ENCODE results near the gene KATNB1. TPM values are rescaled to one million over a fixed set of nuclear protein-coding genes. Genes with fewer than 3 reads are reported as not detected.

Gene KATNB1
- total RNA-seq, 3 donors from 2014 or later (not counting 1 experiment from before 2014, with no cell fraction given) = 23.6 to 34.3 (median 29.7) TPM

- TF ChIP-seq CTCF (IDR thresholded peaks at IDR 0.05) = no peak
- Histone ChIP-seq H3K36me3 (ENCODE audit: control insufficient read depth, insufficient read depth, low read length) (no peaks in the 10 kb centered on the region), H3K27me3 (ENCODE audit: control insufficient read depth, insufficient read depth, low read length) (no peaks in the 10 kb centered on the region), H3K9me3 (ENCODE audit: control insufficient read depth, insufficient read depth, low read length) (no peaks in the 10 kb centered on the region), H3K27ac (ENCODE audit: low read length) (no peak overlapping the region), H3K4me3 (ENCODE audit: low read length) (no peak overlapping the region), H3K4me1 (ENCODE audit: control insufficient read depth, insufficient read depth, low read length) (peaks cover 14% of the 10 kb centered on the region)
- Mint-ChIP-seq H3K4me3 (no peak overlapping the region), H3K4me1 (peaks cover 0 to 6% of the 10 kb centered on the region in 2 donors), H3K9me3 (no peaks in the 10 kb centered on the region), H3K27ac (no peak overlapping the region), H3K36me3 (no peaks in the 10 kb centered on the region), H3K27me3 (ENCODE audit: low read depth in 2 of 2) (no peaks in the 10 kb centered on the region)
- intact Hi-C loops (cut with micrococcal nuclease) = no loop called here
- 94% methylated on average over 14 of the region's 17 CpGs for WGBS (ENCODE audit: insufficient coverage)
- DNase-seq (no peak), ATAC-seq (no peak)
Observed at GRCh38 chr16:57697896-57698537, 37.6 kb upstream of the KATNB1 start.

DNA sequence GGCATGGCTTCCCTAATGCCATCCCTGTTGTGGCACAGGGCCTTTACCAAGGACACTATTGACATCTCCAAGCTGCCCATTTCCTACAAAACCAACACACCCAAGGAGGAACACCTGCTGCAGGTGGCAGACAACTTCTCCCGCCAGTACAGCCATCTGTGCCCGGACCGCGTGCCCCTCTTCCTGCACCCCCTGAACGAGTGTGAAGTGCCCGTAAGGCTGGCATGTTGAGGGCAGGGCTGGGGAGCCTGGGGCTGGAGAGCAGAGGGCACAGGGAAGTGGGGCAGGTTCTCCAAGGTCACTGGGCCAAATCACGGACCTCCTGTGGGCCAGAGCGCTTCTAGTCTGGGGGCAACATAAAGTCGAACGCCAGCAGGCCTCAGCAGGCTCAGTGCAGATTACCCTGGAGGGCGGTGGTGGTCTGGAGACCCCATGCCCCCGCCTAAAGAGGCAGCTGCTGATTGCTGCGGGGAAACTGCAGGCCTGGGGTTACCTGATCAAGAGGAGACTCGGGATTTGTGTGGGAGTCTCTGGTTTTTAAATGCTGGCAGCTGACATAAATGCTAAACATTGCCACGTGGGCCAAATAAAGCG lies 36.7 kb upstream of the KATNB1 start:
- H3K4me3 Mint-ChIP-seq = no peak overlapping the region
- H3K27me3 Mint-ChIP-seq (ENCODE audit: low read depth in 2 of 2) = no peaks in the 10 kb centered on the region
- Histone ChIP-seq H3K36me3 (ENCODE audit: control insufficient read depth, insufficient read depth, low read length) (no peaks in the 10 kb centered on the region), H3K9me3 (ENCODE audit: control insufficient read depth, insufficient read depth, low read length) (no peaks in the 10 kb centered on the region), H3K27me3 (ENCODE audit: control insufficient read depth, insufficient read depth, low read length) (no peaks in the 10 kb centered on the region), H3K4me1 (ENCODE audit: control insufficient read depth, insufficient read depth, low read length) (peaks cover 14% of the 10 kb centered on the region), H3K4me3 (ENCODE audit: low read length) (no peak overlapping the region), H3K27ac (ENCODE audit: low read length) (no peak overlapping the region)
- TF ChIP-seq CTCF (IDR thresholded peaks at IDR 0.05) = no peak
- ATAC-seq (no peak), DNase-seq (no peak)
- peaks cover 0 to 6% of the 10 kb centered on the region in 2 donors for H3K4me1 Mint-ChIP-seq
- intact Hi-C loops (cut with micrococcal nuclease) = no loop called here
- WGBS (ENCODE audit: insufficient coverage) = 83% methylated on average over 16 of the region's 16 CpGs
- no peak overlapping the region for H3K27ac Mint-ChIP-seq
- H3K9me3 Mint-ChIP-seq = no peaks in the 10 kb centered on the region
- H3K36me3 Mint-ChIP-seq = no peaks in the 10 kb centered on the region

- Mint-ChIP-seq H3K27ac (no peak overlapping the region), H3K36me3 (no peaks in the 10 kb centered on the region), H3K4me1 (peaks cover 0 to 6% of the 10 kb centered on the region in 2 donors), H3K9me3 (no peaks in the 10 kb centered on the region), H3K4me3 (no peak overlapping the region), H3K27me3 (ENCODE audit: low read depth in 2 of 2) (no peaks in the 10 kb centered on the region)
- Histone ChIP-seq H3K4me3 (ENCODE audit: low read length) (no peak overlapping the region), H3K4me1 (ENCODE audit: control insufficient read depth, insufficient read depth, low read length) (peaks cover 9% of the 10 kb centered on the region), H3K27ac (ENCODE audit: low read length) (no peak overlapping the region), H3K9me3 (ENCODE audit: control insufficient read depth, insufficient read depth, low read length) (no peaks in the 10 kb centered on the region), H3K27me3 (ENCODE audit: control insufficient read depth, insufficient read depth, low read length) (no peaks in the 10 kb centered on the region), H3K36me3 (ENCODE audit: control insufficient read depth, insufficient read depth, low read length) (no peaks in the 10 kb centered on the region)
- DNase-seq (no peak), ATAC-seq (no peak)
- 85% methylated on average over 3 of the region's 3 CpGs for WGBS (ENCODE audit: insufficient coverage)
- intact Hi-C loops (cut with micrococcal nuclease) = no loop called here
- no peak for TF ChIP-seq CTCF (IDR thresholded peaks at IDR 0.05)
Observed at GRCh38 chr16:57699481-57699880, 36.1 kb upstream of the KATNB1 start.
